Progenitor cell of endocrine pancreas (in vitro differentiated cells): ENCODE measurements around the gene BTBD9. TPM values are rescaled to one million over a fixed set of nuclear protein-coding genes. Genes with fewer than 3 reads are reported as not detected.

Experiments
- DNase-seq: peaks from one replicate; pipeline ENCODE4 v3.0.0; 2021; ENCODE audit warnings: low spot score; ENCODE audit not compliant: unreplicated experiment
- H3K27ac Mint-ChIP-seq: 2 replicates; pipeline ENCODE4 v1.8.0; 2021; ENCODE audit warnings: mild to moderate bottlenecking, moderate library complexity, mixed read lengths
- H3K27me3 Mint-ChIP-seq: 2 replicates; pipeline ENCODE4 v1.8.0; 2021; ENCODE audit warnings: mixed read lengths
- H3K36me3 Mint-ChIP-seq: 2 replicates; pipeline ENCODE4 v1.8.0; 2022; ENCODE audit warnings: mixed read lengths; ENCODE audit not compliant: insufficient read depth
- H3K4me1 Mint-ChIP-seq: 2 replicates; pipeline ENCODE4 v1.8.0; 2021; ENCODE audit warnings: low read depth, mixed read lengths
- H3K4me3 Mint-ChIP-seq: 2 replicates; pipeline ENCODE4 v1.8.0; 2021; ENCODE audit warnings: low read depth, mild to moderate bottlenecking, moderate library complexity, mixed read lengths
- H3K9me3 Mint-ChIP-seq: 2 replicates; pipeline ENCODE4 v1.8.0; 2021; ENCODE audit warnings: low read depth, mixed read lengths
- total RNA-seq: library from RNA; stranded (reverse); gene quantifications from 2 replicates; pipeline ENCODE4 v1.2.1, GENCODE V29; 2021
- TF ChIP-seq, protein P1 (sequence below): fragments of 200-600 bp; sonication (generic); IDR thresholded peaks from one replicate; pipeline ENCODE4 v1.5.0; 2021; ENCODE audit warnings: antibody characterized with exemption, mild to moderate bottlenecking; ENCODE audit not compliant: unreplicated experiment

Gene BTBD9
- total RNA-seq, 1 donor from 2014 or later, result 25.9 TPM

DNA sequence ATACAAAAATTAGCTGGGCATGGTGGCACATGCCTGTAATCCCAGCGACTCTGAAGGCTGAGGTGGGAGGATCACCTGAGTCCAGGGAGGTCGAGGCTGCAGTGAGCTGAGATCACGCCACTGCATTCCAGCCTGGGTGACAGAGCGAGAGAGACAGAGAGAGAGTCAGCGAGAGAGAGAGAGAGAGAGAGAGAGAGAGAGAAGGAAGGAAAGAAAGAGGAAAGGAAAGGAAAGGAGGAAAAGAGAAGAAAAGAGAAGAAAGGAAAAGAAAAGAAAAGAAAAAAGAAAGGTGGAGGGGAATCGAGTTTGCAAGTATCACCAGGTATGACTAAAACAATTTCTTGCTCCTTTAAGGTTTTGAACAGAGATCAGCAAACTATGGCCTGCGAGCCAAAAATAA is 152.3 kb downstream of the BTBD9 start:
- H3K9me3 Mint-ChIP-seq, result no peaks in the 10 kb centered on the region
- peaks cover 5% of the 10 kb centered on the region for H3K27me3 Mint-ChIP-seq
- H3K4me1 Mint-ChIP-seq, result no peaks in the 10 kb centered on the region
- no peak overlapping the region for H3K27ac Mint-ChIP-seq
- no peak overlapping the region for H3K4me3 Mint-ChIP-seq
- no peak for DNase-seq
- TF ChIP-seq, protein P1, sequence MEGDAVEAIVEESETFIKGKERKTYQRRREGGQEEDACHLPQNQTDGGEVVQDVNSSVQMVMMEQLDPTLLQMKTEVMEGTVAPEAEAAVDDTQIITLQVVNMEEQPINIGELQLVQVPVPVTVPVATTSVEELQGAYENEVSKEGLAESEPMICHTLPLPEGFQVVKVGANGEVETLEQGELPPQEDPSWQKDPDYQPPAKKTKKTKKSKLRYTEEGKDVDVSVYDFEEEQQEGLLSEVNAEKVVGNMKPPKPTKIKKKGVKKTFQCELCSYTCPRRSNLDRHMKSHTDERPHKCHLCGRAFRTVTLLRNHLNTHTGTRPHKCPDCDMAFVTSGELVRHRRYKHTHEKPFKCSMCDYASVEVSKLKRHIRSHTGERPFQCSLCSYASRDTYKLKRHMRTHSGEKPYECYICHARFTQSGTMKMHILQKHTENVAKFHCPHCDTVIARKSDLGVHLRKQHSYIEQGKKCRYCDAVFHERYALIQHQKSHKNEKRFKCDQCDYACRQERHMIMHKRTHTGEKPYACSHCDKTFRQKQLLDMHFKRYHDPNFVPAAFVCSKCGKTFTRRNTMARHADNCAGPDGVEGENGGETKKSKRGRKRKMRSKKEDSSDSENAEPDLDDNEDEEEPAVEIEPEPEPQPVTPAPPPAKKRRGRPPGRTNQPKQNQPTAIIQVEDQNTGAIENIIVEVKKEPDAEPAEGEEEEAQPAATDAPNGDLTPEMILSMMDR, result no peak
- peaks cover 3% of the 10 kb centered on the region for H3K36me3 Mint-ChIP-seq

DNA sequence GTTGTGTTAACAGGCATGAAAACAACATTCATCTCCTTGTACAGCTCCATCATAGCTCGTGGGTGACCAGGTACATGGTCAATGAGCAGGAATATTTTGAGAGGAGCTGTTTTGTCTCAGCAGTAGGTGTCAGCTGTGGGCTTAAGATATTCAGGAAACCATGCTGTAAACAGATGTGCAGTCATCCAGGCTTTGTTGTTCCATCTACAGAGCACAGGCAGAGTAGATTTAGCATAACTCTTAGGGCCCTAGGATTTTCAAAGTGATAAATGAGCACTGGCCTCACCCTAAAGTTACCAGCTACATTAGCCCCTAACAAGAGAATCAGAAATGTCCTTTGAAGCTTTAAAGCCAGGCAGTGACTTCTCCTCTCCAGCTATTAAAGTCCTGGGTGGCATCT is 154.2 kb downstream of the BTBD9 start:
- Mint-ChIP-seq H3K36me3 (peaks cover 3% of the 10 kb centered on the region), H3K9me3 (no peaks in the 10 kb centered on the region), H3K4me1 (no peaks in the 10 kb centered on the region), H3K27me3 (peaks cover 5% of the 10 kb centered on the region), H3K4me3 (no peak overlapping the region), H3K27ac (no peak overlapping the region)
- no peak for DNase-seq
- TF ChIP-seq, protein P1, result no peak

DNA sequence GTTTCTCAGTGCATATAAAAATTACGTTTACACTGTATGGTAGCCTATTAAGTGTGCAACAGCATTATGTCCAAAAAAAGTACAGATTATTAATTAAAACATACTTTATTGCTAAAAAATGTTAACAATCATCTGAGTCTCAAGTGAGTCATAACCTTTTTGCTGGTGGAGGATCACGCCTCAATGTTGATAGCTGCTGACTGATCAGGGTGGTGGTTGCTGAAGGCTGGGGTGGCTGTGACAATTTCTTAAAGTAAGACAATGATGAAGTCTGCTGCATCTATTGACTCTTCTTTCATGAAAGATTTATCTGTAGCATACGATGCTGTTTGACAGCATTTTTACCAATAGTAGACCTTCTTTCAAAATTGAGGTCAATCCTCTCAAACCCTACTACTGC is 155.1 kb downstream of the BTBD9 start:
- TF ChIP-seq, protein P1, result no peak
- Mint-ChIP-seq H3K36me3 (peaks cover 3% of the 10 kb centered on the region), H3K27me3 (peaks cover 5% of the 10 kb centered on the region), H3K4me1 (no peaks in the 10 kb centered on the region), H3K27ac (no peak overlapping the region), H3K9me3 (no peaks in the 10 kb centered on the region), H3K4me3 (no peak overlapping the region)
- DNase-seq, result no peak

DNA sequence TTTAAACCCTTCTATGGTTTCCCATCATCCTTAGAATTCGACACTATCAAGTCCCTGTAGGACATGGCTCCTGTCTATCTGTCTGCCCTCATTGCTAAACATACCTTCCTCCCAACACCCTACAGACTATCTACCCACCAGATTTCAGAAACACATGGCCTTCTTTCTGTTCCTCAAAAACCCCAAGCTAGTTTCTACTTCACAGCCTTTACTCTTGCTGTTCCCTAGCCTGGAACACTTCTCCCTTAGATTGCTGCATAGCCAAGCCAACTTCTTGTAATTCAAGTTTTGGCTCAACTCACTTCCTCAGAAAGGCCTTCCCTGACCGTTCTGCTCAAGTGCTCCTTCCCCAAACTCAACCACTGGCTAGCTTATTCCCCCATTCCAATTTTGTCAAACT is 156.2 kb downstream of the BTBD9 start:
- peaks cover 14% of the 10 kb centered on the region for H3K27me3 Mint-ChIP-seq
- TF ChIP-seq, protein P1, result no peak
- H3K27ac Mint-ChIP-seq, result no peak overlapping the region
- no peak for DNase-seq
- no peaks in the 10 kb centered on the region for H3K4me1 Mint-ChIP-seq
- no peaks in the 10 kb centered on the region for H3K9me3 Mint-ChIP-seq
- H3K4me3 Mint-ChIP-seq, result no peak overlapping the region
- H3K36me3 Mint-ChIP-seq, result peaks cover 3% of the 10 kb centered on the region

DNA sequence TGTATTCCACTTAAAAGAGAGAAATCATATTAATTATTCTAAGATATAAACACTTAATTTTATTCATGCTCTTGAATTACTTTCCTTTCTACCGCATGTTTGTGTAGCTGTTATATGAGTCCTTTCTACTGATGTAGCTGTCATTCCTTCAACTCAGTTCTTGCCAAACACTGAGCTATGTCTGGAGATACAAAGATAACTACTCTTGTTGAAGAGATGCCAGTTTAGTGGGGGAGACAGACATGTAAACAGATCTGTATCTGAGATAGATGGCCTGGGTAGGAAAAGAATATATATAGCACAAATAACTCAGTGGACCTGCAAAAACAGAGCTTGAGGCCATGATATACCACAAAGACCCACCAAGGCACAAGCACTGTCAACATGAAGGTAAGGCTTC is 157.3 kb downstream of the BTBD9 start:
- DNase-seq, result no peak
- no peak overlapping the region for H3K27ac Mint-ChIP-seq
- H3K9me3 Mint-ChIP-seq, result no peaks in the 10 kb centered on the region
- H3K27me3 Mint-ChIP-seq, result peaks cover 25% of the 10 kb centered on the region
- TF ChIP-seq, protein P1, result no peak
- no peak overlapping the region for H3K4me3 Mint-ChIP-seq
- no peaks in the 10 kb centered on the region for H3K4me1 Mint-ChIP-seq
- H3K36me3 Mint-ChIP-seq, result peaks cover 3% of the 10 kb centered on the region

DNA sequence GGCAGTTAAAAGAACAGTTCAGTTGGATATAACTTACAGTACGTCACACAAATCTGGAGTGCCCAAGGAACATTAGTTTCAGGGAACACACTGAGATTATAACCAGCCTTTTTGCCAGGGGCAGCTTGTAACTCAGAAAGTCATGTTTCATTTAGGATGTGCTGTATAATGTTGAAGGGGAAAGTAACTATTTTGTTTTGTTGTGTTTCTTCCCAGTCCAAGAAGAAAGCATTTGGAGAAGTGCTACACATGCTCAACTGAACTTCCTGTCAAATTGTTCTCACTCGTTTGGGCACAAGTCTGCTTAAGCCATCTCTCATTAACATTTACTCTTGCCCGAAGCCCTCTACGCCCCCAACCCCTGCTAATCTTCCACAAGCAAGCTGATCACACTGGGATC is 157.9 kb downstream of the BTBD9 start:
- peaks cover 31% of the 10 kb centered on the region for H3K27me3 Mint-ChIP-seq
- no peak for DNase-seq
- no peak overlapping the region for H3K27ac Mint-ChIP-seq
- no peak overlapping the region for H3K4me3 Mint-ChIP-seq
- no peaks in the 10 kb centered on the region for H3K9me3 Mint-ChIP-seq
- peaks cover 3% of the 10 kb centered on the region for H3K36me3 Mint-ChIP-seq
- TF ChIP-seq, protein P1, result no peak
- H3K4me1 Mint-ChIP-seq, result no peaks in the 10 kb centered on the region
